H1 (cell line): ENCODE measurements around the gene SPI1. TPM values are rescaled to one million over a fixed set of nuclear protein-coding genes. Genes with fewer than 3 reads are reported as not detected.

Source experiments
- CBX8 ChIP-seq: fragments of 300-800, 300-1000 bp; sonication (generic); IDR thresholded peaks from 2 replicates; pipeline ENCODE4 v1.7.1; 2016; ENCODE audit warnings: low read depth, low read length, borderline replicate concordance
- CHD1 ChIP-seq: IDR thresholded peaks from 2 replicates; pipeline ENCODE4 v1.6.1; 2012; ENCODE audit warnings: low read depth, low read length, improper control_type of control experiment
- CHD2 ChIP-seq: IDR thresholded peaks from 2 replicates; pipeline ENCODE4 v1.6.1; 2012; ENCODE audit warnings: low read length, improper control_type of control experiment
- EGR1 ChIP-seq: IDR thresholded peaks from 2 replicates; pipeline ENCODE4 v1.6.1; 2011; ENCODE audit warnings: low read depth, low read length, borderline replicate concordance
- HDAC2 ChIP-seq, 2 experiments: fragments of 300-600 bp in 1 of 2; sonication (generic) in 1 of 2; IDR thresholded peaks; 2 replicates each; pipeline ENCODE4 v1.6.1; 2011 to 2012; ENCODE audit warnings: low read depth in 2 of 2, low read length in 2 of 2, mild to moderate bottlenecking in 2 of 2, moderate library complexity in 2 of 2, borderline replicate concordance in 1 of 2, inconsistent platforms in 1 of 2
- HDAC6 ChIP-seq: IDR thresholded peaks from one replicate; pipeline ENCODE4 v1.7.1; 2012; ENCODE audit warnings: low read depth, mild to moderate bottlenecking, inconsistent platforms, low read length, moderate library complexity
- NANOG ChIP-seq: IDR thresholded peaks from 2 replicates; pipeline ENCODE4 v1.6.1; 2011; ENCODE audit warnings: low read length, low read depth, mild to moderate bottlenecking, inconsistent platforms; ENCODE audit not compliant: insufficient read depth, poor library complexity, severe bottlenecking
- SIN3A ChIP-seq, 2 experiments: IDR thresholded peaks in 1 of 2; conservative IDR thresholded peaks in 1 of 2; 2 replicates each; pipeline ENCODE4 v1.6.1; 2011 to 2012; ENCODE audit warnings: low read length in 2 of 2, improper control_type of control experiment in 1 of 2, low read depth in 1 of 2, mild to moderate bottlenecking in 1 of 2
- SP1 ChIP-seq: IDR thresholded peaks from 2 replicates; pipeline ENCODE4 v1.6.1; 2011; ENCODE audit warnings: low read depth, low read length
- polyA plus RNA-seq, 7 experiments: library from polyadenylated mRNA; depleted of rRNA in 3 of 7; stranded (reverse) in 5 of 7; unstranded in 2 of 7; fragments of >200 nt in 5 of 7; fragments of 200-250 nt in 2 of 7; gene quantifications; 1 replicate in 5 of 7; 2 replicates in 1 of 7; 4 replicates in 1 of 7; pipeline versions ENCODE4 v1.2.1 to v1.2.3, GENCODE V29; 2011 to 2013; ENCODE audit warnings: missing spikeins in 2 of 7, mixed read lengths in 2 of 7
- total RNA-seq: library from RNA; stranded (reverse); fragmentation: NEBNext Ultra II Directional; extraction: Animal tissue kit (Norgen Biotek cat#: 25700); gene quantifications from 2 replicates; pipeline ENCODE4 v1.2.1, GENCODE V29; 2021
- TF ChIP-seq, protein P1 (sequence below): fragments of 300-600 bp; sonication (generic); IDR thresholded peaks from 2 replicates; pipeline ENCODE4 v1.7.1; 2012; ENCODE audit warnings: low read length, moderate library complexity, mild to moderate bottlenecking, inconsistent platforms; ENCODE audit not compliant: insufficient replicate concordance

SPI1 gene
- total and polyA plus RNA-seq, 2 of the 8 experiments (the other 6 are each of a cell fraction or from before 2014, with no cell fraction given) = 0.12 TPM; not detected in 1

DNA sequence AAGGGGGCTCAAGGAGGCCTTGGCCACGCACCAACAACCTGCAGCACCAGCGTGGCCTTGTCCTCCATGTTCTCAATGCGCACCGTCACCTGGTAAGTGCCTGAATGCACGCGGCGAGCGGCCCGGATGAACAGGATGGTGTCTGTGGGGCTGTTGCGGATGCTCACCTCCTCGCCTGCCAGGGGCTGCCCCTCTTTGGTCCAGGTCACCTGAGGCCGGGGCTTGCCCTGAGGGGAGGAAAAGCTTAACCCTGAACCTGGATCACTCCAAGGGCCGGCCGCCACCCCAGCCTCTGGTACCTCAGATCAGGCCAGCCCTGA, 44.9 kb downstream of the SPI1 start (continued):
- TF ChIP-seq, protein P1, sequence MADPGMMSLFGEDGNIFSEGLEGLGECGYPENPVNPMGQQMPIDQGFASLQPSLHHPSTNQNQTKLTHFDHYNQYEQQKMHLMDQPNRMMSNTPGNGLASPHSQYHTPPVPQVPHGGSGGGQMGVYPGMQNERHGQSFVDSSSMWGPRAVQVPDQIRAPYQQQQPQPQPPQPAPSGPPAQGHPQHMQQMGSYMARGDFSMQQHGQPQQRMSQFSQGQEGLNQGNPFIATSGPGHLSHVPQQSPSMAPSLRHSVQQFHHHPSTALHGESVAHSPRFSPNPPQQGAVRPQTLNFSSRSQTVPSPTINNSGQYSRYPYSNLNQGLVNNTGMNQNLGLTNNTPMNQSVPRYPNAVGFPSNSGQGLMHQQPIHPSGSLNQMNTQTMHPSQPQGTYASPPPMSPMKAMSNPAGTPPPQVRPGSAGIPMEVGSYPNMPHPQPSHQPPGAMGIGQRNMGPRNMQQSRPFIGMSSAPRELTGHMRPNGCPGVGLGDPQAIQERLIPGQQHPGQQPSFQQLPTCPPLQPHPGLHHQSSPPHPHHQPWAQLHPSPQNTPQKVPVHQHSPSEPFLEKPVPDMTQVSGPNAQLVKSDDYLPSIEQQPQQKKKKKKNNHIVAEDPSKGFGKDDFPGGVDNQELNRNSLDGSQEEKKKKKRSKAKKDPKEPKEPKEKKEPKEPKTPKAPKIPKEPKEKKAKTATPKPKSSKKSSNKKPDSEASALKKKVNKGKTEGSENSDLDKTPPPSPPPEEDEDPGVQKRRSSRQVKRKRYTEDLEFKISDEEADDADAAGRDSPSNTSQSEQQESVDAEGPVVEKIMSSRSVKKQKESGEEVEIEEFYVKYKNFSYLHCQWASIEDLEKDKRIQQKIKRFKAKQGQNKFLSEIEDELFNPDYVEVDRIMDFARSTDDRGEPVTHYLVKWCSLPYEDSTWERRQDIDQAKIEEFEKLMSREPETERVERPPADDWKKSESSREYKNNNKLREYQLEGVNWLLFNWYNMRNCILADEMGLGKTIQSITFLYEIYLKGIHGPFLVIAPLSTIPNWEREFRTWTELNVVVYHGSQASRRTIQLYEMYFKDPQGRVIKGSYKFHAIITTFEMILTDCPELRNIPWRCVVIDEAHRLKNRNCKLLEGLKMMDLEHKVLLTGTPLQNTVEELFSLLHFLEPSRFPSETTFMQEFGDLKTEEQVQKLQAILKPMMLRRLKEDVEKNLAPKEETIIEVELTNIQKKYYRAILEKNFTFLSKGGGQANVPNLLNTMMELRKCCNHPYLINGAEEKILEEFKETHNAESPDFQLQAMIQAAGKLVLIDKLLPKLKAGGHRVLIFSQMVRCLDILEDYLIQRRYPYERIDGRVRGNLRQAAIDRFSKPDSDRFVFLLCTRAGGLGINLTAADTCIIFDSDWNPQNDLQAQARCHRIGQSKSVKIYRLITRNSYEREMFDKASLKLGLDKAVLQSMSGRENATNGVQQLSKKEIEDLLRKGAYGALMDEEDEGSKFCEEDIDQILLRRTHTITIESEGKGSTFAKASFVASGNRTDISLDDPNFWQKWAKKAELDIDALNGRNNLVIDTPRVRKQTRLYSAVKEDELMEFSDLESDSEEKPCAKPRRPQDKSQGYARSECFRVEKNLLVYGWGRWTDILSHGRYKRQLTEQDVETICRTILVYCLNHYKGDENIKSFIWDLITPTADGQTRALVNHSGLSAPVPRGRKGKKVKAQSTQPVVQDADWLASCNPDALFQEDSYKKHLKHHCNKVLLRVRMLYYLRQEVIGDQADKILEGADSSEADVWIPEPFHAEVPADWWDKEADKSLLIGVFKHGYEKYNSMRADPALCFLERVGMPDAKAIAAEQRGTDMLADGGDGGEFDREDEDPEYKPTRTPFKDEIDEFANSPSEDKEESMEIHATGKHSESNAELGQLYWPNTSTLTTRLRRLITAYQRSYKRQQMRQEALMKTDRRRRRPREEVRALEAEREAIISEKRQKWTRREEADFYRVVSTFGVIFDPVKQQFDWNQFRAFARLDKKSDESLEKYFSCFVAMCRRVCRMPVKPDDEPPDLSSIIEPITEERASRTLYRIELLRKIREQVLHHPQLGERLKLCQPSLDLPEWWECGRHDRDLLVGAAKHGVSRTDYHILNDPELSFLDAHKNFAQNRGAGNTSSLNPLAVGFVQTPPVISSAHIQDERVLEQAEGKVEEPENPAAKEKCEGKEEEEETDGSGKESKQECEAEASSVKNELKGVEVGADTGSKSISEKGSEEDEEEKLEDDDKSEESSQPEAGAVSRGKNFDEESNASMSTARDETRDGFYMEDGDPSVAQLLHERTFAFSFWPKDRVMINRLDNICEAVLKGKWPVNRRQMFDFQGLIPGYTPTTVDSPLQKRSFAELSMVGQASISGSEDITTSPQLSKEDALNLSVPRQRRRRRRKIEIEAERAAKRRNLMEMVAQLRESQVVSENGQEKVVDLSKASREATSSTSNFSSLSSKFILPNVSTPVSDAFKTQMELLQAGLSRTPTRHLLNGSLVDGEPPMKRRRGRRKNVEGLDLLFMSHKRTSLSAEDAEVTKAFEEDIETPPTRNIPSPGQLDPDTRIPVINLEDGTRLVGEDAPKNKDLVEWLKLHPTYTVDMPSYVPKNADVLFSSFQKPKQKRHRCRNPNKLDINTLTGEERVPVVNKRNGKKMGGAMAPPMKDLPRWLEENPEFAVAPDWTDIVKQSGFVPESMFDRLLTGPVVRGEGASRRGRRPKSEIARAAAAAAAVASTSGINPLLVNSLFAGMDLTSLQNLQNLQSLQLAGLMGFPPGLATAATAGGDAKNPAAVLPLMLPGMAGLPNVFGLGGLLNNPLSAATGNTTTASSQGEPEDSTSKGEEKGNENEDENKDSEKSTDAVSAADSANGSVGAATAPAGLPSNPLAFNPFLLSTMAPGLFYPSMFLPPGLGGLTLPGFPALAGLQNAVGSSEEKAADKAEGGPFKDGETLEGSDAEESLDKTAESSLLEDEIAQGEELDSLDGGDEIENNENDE = no peak
- no peak for TF ChIP-seq HDAC6
- no peak for TF ChIP-seq SIN3A (conservative IDR thresholded peaks at IDR 0.05 in 1 of 2, IDR thresholded peaks at IDR 0.05 in 1 of 2; ENCODE audit: low read depth in 1 of 2, low read length in 2 of 2)
- no peak for TF ChIP-seq CHD2
- TF ChIP-seq SP1 = no peak
- TF ChIP-seq EGR1 = no peak
- no peak for TF ChIP-seq NANOG
- no peak for TF ChIP-seq CHD1
- TF ChIP-seq HDAC2 (IDR thresholded peaks at IDR 0.05; ENCODE audit: borderline replicate concordance in 1 of 2, low read depth in 2 of 2, low read length in 2 of 2) = no peak
- no peak for TF ChIP-seq CBX8
